Measurements from ENCODE around the gene HTD2. TPM values are rescaled to one million over a fixed set of nuclear protein-coding genes. Genes with fewer than 3 reads are reported as not detected.

Gene HTD2
- total and polyA plus RNA-seq, 2 of the 4 experiments (the other 2 are of a cell fraction), result 6.4 to 13.3 TPM

- Histone ChIP-seq H3K23ac (ENCODE audit: low read depth, low read length) (no peak overlapping the region), H4K91ac (ENCODE audit: insufficient read depth, low read depth, low read length) (no peak overlapping the region), H4K8ac (ENCODE audit: low read depth in 2 of 2, low read length in 2 of 2) (no peak overlapping the region), H2BK5ac (ENCODE audit: low read depth, low read length, poor library complexity, severe bottlenecking) (no peak overlapping the region), H3K36me3 (ENCODE audit: control insufficient read depth, insufficient read depth, low read length) (peaks cover 8% of the 10 kb centered on the region), H3K27me3 (ENCODE audit: control insufficient read depth, insufficient read depth, low read length) (no peaks in the 10 kb centered on the region), H3K4me1 (ENCODE audit: control insufficient read depth, insufficient read depth, low read length) (peaks cover 9% of the 10 kb centered on the region), H4K5ac (ENCODE audit: low read depth, low read length) (no peak overlapping the region), H3K18ac (ENCODE audit: low read depth, low read length) (no peak overlapping the region), H3K4ac (ENCODE audit: low read depth, low read length) (no peak overlapping the region), H3K9me3 (ENCODE audit: control insufficient read depth, insufficient read depth, low read length) (no peaks in the 10 kb centered on the region), H3K56ac (ENCODE audit: extremely low read depth, insufficient read depth, low read length) (no peak overlapping the region), H3K14ac (replicated peaks; ENCODE audit: low read depth, low read length) (no peak overlapping the region), H3K79me1 (ENCODE audit: low read depth in 1 of 2, low read length in 2 of 2) (no peaks in the 10 kb centered on the region), H4K20me1 (ENCODE audit: insufficient read depth, low read length) (peaks cover 5% of the 10 kb centered on the region; the same call in 1 of the 2 replicates), H2AK9ac (replicated peaks; ENCODE audit: low read depth, low read length, poor library complexity) (no peak overlapping the region), H2AK5ac (ENCODE audit: low read depth, low read length) (no peak overlapping the region), H2AFZ (replicated peaks; ENCODE audit: low read length, poor library complexity) (no peak overlapping the region), H3K4me3 (ENCODE audit: insufficient read depth, low read depth, low read length) (no peak overlapping the region), H2BK20ac (ENCODE audit: low read depth, low read length) (no peak overlapping the region), H2BK15ac (ENCODE audit: low read depth, low read length) (no peak overlapping the region), H3K9ac (ENCODE audit: low read depth, low read length) (no peak overlapping the region), H3K4me2 (ENCODE audit: low read depth, low read length) (no peak overlapping the region), H3K27ac (ENCODE audit: insufficient read depth, low read length) (no peak overlapping the region), H3K9me1 (ENCODE audit: insufficient read depth, low read length) (peaks cover 6% of the 10 kb centered on the region), H2BK120ac (ENCODE audit: low read depth, low read length) (no peak overlapping the region)
- no peak for DNase-seq
- ChIA-PET POLR2A (ENCODE audit: unreplicated experiment) (no interaction called here), CTCF (no interaction called here)
- no TSS peak for BruUV-seq (replicated peaks)
- dilution Hi-C loops (cut with HindIII; ENCODE audit: low sequenced_read_pairs, unreplicated experiment) (no loop called here), intact Hi-C loops (cut with micrococcal nuclease) (no loop called here), in situ Hi-C loops (cut with MboI; ENCODE audit: low sequenced_read_pairs) (no loop called here)
- TF ChIP-seq BHLHE40 (IDR thresholded peaks at IDR 0.05; ENCODE audit: low read depth, low read length) (no peak), RAD21 (IDR thresholded peaks at IDR 0.05; ENCODE audit: low read length) (no peak), NFE2L2 (IDR thresholded peaks at IDR 0.05; ENCODE audit: low read depth, low read length) (no peak), RFX5 (IDR thresholded peaks at IDR 0.05; ENCODE audit: low read depth, low read length) (no peak), CEBPB (IDR thresholded peaks at IDR 0.05; ENCODE audit: low read depth, low read length) (no peak), MAFK (IDR thresholded peaks at IDR 0.05; ENCODE audit: low read depth, low read length) (no peak)
- TF ChIP-seq, protein P1, sequence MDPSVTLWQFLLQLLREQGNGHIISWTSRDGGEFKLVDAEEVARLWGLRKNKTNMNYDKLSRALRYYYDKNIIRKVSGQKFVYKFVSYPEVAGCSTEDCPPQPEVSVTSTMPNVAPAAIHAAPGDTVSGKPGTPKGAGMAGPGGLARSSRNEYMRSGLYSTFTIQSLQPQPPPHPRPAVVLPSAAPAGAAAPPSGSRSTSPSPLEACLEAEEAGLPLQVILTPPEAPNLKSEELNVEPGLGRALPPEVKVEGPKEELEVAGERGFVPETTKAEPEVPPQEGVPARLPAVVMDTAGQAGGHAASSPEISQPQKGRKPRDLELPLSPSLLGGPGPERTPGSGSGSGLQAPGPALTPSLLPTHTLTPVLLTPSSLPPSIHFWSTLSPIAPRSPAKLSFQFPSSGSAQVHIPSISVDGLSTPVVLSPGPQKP (IDR thresholded peaks at IDR 0.05; ENCODE audit: borderline replicate concordance, low read depth, low read length), result no peak
- ATAC-seq (ENCODE audit: low read depth), result no peak
- no CpG with 5 or more reads among the region's 3 CpGs for WGBS, 2 experiments (ENCODE audit: extremely low coverage in 2 of 2, insufficient read length in 1 of 2)
These were observed 44.2 kb upstream of the HTD2 start for GRCh38 chr3:58261954-58262666.

Data from IMR-90 (cell line).